ENCODE measurements around the gene YWHAQ. TPM values are rescaled to one million over a fixed set of nuclear protein-coding genes. Genes with fewer than 3 reads are reported as not detected.
A peak's percentile ranks its signal among the peaks of the same experiment; 100 is the strongest.

Gene YWHAQ
- 100 to 1,000 TPM; 463 to 476 (median 473) TPM for polyA plus RNA-seq (ENCODE audit: insufficient read length in 3 of 3)

DNA sequence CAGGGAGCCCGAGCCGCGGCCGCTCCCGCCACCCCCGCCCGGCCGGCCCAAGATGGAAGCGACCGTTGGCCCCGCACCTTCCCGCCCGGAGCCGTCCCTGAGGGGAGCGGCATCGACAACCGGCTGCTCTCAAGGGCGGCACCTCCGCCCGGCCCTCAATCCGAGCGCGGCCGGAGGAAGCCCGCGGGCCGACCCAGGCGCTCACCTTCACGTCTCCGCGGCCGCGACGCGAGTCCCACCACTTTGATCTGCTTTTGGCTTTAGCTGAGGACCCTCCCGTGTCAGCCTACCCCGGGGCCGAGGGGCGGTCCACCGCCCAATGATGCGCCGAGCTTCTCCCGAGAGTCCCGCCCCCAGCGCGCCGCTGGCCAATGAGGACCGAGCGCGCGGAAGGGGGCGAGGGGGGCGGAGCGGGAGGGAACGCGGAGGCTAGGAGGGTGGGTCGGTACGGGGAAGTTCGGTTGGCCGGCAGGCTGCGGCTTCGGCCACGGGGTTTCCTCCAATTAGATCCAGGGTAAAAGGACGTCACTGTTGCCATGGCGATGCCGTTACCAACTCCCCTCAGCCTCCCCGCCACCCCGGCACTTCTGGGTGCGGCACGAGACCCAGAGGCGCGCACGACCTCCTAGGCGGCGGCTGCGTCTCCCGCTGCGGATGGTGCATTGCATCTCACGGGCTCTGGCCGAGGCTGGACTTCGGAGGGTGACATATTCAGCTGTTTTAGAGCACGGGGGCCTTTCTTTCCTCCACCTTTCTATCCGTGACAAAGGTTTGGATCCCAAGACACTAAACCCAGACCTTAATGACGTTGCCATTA, at the start of gene YWHAQ:
Gene YWHAQ, minus strand, starts transcription at position 262 of the 817 bp plus-strand sequence. CDS start 545 bp downstream, outside the sequence.
- DNase-seq (ENCODE audit: low read depth in 3 of 3, low spot score in 2 of 3), result peak; percentile 96 to 97 (median 96)

DNA sequence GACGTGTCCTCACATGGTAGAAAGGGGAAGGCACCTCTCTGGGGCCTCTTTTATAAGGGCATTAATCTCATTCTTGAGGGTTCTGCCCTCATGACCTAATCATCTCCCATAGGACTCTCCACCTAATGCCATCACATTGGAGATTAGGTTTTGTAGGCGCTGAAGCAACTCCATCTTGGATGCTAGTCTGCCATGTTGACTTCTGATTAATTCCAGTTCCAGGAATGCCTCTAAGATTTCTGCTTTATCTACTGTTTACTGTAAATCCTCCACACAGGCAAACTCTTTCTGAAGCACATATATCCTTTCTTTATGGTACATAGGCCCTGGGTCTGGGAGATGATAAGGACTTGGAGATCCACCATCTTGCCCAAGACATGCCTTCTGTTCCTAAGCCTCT, 49.3 kb upstream of the YWHAQ start:
- DNase-seq (ENCODE audit: low read depth in 3 of 3, low spot score in 2 of 3), result no peak

DNA sequence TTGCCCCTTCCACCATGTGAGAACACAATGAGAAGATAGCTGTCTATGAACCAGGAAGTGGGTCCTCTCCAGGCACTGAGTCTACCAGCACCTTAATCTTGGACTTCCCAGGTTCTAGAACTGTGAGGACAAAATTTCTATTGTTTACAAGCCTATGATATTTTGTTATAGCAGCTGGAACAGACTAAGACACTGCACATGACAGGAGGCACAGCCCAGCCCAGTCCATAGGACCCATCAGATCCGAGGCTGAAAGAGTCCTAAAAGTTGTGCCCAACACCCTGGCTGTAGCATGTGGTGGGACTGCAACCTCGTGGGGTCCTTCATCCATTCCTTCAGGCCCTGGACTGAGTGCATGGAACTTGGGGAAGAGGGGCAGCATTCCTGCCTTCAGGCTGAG, 48.4 kb upstream of the YWHAQ start:
- DNase-seq (ENCODE audit: low read depth in 3 of 3, low spot score in 2 of 3), result no peak

DNA sequence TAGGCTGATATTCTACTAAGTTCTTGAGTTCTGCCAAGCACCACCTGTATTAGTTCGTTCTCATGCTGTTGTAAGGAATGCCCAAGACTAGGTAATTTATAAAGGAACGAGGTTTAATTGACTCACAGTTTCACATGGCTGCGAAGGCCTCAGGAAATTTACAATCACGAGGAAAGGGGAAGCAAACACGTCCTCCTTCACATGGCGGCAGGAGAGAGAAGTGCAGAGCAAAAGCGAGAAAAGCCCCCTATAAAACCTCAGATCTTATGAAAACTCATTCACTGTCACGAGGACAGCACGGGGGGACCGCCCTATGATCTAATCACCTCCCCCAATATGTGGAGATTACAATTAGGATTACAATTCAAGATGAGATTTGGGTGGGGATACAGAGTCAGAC, 47.7 kb upstream of the YWHAQ start:
- no peak for DNase-seq (ENCODE audit: low read depth in 3 of 3, low spot score in 2 of 3)

DNA sequence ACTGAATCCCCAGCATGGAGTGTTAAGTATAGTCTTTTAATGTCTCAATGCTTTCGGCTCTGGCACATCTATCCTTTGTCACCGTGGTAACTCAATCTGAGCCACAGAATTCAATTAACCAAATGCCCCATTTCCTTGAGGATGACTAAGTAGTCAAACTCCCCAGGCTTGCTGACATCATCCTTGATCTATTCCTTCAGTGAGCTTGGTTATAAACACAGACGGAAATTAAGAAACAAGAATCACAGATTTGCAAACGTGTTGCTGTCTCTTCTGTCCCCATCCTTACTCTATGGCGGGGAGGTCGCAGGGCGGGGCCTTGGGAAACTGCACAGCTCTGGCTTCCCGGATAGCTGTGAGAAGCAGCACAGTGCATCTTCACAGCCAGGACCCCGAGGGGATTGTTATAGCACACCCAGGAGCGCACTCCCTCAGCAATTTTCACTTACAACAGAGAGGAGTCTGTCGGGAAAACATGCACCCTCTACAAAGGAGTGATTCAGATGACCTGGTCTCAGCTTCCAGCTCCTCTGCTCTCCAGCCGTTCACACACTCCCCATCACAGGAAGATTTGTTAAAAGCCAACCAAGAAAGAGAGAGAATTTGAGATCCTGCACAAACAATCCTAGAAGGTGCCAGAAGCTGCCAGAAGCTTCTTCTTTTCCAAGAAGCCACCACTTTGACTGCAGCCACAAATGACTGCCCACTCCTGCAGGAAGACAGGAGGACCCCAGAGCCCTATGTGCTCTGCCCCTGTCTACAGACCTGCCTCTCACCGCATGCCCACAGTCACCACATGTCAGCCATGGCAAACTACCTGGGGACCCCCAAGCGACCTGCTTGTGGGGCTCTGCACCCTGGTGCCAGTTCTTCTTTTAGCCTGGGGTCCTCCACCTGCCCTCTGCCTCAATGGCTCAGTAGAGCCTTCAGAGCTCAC, 44.9 kb upstream of the YWHAQ start:
- DNase-seq (ENCODE audit: low read depth in 3 of 3, low spot score in 2 of 3), result no peak

DNA sequence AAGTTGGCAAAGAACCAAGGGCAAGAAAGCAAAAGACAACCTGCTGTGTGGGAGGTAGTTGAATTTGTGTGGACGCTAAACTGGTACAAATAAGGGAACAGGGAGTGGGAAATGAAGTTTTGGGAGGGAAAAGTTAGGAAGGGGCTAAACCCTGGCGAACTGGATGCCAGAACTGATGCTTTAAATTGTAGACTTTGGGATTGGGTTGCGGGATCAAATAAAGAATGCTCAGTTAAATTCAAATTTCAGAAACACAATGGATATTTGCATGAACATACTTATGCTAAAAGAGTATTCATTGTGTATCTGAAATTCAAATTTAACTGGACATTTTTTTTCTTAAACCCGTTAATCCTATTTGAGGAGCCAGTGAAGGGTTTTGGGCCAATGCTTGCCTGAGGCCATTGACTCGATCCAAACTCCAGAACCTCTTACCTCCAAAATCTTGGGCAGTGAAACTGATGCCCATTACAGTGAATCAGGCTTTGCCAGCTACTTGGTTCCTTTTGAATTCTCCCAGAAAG, 44.2 kb upstream of the YWHAQ start:
- no peak for DNase-seq (ENCODE audit: low read depth in 3 of 3, low spot score in 2 of 3)

DNA sequence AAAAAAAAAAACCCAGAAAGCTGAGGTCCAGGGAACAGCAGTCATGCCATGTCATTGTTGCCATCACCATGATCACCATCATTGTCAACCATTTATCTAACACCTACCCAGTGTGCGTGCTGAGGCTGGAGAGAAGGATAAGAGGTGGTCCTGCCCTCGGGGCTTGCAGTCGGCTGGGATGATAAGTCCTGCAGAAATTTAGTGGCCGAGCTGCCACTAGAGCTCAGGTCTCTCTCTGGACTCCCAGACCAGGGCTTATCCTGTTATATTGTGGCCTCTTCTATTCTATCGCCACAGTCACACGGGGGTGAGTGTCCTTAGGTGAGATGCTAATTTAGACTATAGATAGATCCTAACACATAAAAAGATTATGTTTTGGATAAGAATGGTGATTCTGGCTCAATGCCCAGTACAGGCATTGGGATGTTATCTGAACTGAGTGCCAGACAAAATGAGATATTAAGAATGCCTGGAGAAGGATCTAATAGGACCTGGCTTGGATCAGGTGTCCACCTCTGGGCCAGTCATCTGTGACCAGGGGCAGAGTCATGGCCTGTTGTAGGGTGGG, 43.2 kb upstream of the YWHAQ start:
- no peak for DNase-seq (ENCODE audit: low read depth in 3 of 3, low spot score in 2 of 3)

DNA sequence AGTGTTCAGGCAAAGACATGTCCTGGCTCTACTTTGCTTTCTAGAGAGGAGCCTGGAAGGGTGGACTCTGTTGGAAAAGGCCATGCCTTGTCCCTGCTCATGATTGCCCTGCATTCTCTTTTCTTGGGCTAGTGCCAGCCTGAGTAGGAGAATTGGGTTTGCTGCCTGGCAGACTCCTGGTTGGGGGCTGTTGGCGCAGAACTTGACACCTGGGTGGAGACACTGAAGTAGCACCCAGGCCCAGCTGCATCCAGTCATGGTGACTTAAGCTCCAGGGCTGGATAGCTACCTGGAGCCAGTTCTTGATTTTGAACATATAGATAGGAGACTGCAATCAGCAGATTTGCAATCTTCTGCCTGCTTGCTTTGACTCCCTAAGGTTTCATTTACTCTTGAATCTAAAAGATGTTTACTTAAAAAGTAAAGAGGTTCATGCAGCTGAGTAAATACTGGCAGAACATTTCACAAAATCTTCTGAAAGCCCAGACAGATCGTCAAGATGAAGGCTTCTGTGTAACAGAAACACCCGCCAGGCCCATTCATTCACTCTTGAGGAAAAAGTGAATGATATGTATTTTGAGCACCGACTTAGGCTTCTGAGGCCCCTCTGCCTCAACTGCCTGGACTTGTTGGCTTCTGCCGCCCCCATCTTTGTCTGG, 38.0 kb upstream of the YWHAQ start:
- DNase-seq (ENCODE audit: low read depth in 3 of 3, low spot score in 2 of 3), result no peak

DNA sequence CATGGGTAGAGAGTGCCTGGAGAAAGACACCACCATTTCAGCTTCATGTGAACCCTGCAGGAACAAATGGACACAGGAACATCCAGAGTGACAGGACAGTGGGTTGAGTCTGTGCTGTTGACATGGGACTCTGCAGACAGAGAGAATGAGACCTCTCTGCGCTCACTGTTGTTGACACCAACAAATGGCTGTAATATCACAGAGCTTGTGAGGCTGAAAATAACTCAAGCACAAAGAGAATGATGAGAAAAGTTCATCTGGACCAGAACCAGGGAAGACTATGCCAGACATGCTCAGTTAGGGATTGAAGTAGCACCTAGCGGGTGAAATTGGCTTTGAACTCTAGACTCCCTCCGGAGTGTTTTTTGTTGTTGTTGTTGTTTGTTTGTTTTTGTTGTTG, 37.0 kb upstream of the YWHAQ start:
- no peak for DNase-seq (ENCODE audit: low read depth in 3 of 3, low spot score in 2 of 3)

DNA sequence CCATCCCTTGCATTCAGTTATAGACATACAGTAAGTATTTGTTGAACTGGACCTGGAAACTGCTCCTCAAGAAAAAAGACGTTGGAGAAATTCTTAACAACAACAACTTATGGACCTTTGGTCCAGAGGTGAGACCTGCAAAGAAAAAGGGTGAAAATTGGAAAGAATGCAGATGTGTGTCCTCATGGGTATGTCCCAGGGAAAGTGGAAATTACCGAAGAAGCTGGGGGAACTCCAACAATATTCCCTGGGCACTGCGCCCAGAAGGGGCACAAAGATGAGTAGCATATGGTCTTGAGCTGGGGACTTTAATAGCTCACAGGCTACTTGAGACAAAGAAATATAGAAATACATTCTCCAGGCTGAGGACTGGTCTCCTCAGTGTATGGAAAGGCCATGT, 35.5 kb upstream of the YWHAQ start:
- no peak for DNase-seq (ENCODE audit: low read depth in 3 of 3, low spot score in 2 of 3)

DNA sequence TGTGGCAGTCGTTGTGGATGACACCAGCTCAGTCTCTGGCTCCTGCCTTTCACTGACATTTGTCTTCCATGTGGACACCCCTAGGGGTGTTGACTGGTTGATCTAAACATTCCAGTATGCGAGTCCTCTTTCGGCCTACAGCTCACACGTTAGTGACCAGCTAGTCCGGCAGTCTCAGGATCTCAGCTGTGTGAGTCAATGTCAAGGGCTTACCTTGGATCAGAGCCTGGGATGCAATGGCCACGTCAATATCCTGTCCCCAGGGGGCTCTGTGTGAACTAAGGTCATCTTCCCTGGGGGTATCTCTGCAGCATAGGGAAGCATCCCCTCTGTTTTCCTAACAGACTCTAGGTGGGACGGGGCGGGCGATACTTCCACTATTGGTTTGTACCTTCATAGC, 35.1 kb upstream of the YWHAQ start:
- DNase-seq (ENCODE audit: low read depth in 3 of 3, low spot score in 2 of 3), result no peak

DNA sequence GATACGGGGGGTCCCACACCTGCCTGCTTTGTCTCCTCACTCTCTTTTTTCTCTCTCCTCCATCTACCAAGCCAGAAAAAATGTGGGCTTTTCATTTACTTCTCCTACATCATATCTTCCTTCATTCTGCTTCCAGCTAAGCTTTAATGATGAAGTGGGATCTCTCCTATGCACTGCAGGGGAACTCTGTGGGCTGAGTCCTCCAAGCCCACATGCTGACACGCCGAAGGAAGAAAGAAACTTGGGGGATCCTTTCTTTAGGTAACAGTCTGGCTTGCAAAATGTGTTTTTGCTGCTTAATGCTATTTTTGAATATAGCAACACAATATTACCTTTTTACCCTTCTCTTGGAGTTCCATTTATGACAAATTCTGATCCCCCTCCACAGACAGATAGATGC, 33.6 kb upstream of the YWHAQ start:
- no peak for DNase-seq (ENCODE audit: low read depth in 3 of 3, low spot score in 2 of 3)

DNA sequence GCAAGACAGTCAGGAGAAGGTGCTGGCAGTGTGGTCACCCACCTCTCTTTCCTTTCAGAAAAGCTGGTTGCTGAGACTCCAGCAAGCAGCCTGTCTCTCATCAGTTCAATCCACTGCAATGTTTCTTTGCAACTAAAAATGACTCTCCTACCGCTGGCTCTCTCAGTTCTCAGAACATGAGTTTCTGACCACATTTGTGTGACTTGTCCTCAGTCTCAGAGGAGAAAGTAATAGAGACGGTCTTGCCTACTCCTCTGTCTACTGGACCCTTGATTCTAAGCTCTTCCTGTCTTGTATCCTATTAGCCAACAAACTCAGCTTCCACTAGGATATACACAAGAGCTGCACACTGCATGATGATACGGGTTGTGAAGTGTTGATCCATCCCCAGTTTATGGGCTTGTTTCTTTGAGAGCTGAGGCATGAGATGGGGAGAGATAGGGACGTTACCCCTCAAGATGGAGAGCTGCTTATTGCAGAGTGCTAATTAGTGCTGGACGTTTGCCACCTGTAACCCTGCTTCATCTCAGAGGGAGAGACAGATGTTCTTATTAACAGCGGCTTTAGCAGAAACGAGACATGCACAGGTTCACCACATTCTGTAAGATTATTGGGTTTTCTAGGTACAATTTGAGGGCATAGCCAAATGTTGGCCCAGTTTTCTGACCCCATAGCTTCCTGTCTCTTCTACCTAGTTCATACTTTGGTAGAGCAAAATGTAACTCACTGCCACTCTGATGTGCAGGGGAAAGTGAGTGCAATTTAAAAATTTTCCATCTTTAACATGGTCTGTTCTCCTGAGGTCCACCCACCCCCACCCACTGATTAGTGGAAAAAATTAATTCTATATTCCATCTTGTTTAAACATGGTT, 32.4 kb upstream of the YWHAQ start:
- no peak for DNase-seq (ENCODE audit: low read depth in 3 of 3, low spot score in 2 of 3)

DNA sequence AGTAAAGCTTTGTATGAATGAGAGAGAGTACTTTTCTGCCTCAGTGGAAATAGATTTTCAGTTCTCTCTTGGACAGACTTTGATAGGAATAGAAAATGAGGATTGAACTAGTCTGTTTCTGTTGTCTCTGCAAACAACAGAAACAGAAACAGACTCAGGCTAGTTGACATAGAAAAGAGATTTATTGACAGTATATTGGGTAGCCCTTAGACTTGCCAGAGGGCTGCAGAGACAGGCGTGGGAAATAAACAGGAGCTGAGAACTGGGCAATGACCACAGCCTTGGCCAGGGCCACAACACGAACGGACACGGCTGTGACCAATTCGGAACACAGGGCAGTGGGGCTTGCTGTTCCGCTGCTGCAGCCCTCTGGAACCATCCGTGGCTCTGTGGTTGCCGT, 30.5 kb upstream of the YWHAQ start:
- DNase-seq (ENCODE audit: low read depth in 3 of 3, low spot score in 2 of 3), result no peak

DNA sequence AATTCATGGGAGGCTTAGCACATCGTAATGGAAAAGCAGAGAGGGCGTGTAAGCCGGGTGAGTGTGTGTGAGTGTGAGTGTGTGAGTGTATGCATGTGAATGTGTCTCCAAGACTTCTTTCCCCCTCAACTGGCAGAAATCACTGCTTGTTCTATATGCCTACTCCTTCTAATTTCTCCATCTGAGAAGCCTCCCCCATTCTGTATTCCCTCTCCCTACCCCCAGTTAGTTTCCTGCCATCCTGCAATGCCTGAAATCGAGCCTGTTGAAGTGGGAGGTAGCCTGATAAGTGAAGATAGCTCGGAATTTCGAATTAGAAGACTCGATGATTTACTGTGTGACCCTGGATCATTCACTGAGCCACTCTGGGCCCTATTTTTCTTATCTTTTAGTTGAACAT, 30.0 kb upstream of the YWHAQ start:
- DNase-seq (ENCODE audit: low read depth in 3 of 3, low spot score in 2 of 3), result no peak

DNA sequence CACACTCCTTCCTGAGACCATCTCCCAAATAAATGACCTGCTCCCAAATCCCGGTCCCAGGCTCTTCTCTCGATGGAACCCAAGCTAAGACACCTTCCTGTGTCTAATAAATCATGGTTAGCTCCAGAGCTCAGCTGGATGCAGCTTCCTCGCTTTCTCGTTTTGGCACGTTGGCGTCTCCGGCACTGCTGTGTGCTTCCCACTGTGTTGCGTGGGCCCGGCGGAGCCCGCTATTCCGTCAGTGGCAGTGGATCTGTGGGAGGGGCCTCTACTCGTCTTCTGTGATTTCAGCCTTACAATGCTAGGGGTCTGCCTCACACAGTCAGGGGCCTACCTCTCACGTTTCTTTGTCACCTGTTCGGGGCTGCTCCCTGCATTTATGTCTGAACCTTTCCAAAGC, 29.4 kb upstream of the YWHAQ start:
- no peak for DNase-seq (ENCODE audit: low read depth in 3 of 3, low spot score in 2 of 3)

DNA sequence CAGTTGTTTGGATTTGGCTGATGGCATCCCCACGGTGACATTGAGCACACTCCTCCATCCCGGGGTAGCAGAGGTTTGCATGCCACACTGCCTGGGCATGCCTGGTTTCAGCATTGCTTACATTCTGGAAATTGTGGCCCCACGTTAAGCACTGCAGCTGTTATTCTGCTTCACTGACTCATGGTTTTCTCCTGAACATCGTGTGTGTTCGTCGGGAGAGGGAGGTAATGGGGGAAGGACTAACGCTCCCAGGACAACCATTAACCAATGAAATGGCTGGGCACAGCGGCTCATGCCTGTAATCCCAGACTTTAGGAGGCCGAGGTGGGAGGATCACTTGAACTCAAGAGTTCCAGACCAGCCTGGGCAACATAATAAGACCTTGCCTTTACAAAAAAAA, 28.2 kb upstream of the YWHAQ start:
- DNase-seq (ENCODE audit: low read depth in 3 of 3, low spot score in 2 of 3), result no peak

DNA sequence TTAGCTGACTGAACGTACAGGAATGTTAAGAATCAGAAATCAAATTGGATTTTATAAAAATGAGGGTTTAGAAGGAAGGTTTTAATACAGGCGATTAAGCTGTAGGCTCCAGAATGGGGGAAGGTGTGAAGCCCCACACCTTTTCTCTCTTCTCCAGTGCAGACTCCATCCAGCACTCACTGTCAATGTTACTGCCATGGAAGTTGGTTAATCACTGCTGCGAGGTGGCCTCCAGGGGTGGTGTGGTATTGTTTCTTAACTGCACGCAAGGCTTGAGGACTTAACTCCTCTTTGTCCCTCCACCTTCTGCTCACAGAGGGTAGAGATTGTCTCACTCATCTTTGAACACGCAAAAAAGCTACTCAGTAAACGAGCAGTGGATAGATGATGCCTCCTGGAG, 26.9 kb upstream of the YWHAQ start:
- no peak for DNase-seq (ENCODE audit: low read depth in 3 of 3, low spot score in 2 of 3)

DNA sequence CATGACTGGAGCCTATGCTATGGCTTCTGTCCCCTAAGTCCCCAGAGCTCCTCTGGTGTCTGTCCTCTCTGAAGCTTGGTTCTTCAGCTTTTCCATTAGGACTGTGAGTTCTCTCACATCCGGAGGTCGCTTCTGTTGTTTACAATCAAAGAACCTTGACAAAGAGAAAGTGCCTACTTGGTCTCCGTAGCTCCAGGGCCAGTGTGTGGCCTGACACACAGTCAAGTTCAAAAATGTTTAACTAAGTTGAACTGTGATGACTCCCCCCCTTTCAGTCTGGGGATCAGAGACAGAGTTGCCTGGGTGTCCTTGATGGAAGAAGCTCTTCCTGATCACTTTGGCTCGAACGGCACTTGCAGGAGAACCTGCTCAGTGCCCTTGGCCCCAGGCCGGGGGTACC, 26.3 kb upstream of the YWHAQ start:
- DNase-seq (ENCODE audit: low read depth in 3 of 3, low spot score in 2 of 3), result no peak
